SH-SY5Y (cell line): ENCODE data around the gene KLHL28.

ENCODE experiments used
- GATA2 ChIP-seq: IDR thresholded peaks from 2 replicates; pipeline ENCODE4 v1.6.1; 2011; ENCODE audit warnings: mild to moderate bottlenecking, low read depth, low read length
- GATA3 ChIP-seq: IDR thresholded peaks from 2 replicates; pipeline ENCODE4 v1.6.1; 2011; ENCODE audit warnings: low read depth, mild to moderate bottlenecking, low read length, moderate library complexity

- TF ChIP-seq GATA3: peak; percentile 28; the same call in 1 of the 2 replicates
- peak; percentile 84 for TF ChIP-seq GATA2
Measured at GRCh38 chr14:44961554-44962333, at the start of gene KLHL28, which contains the start of gene TOGARAM1.
